Measurements from ENCODE around the gene POLR3H. TPM values are rescaled to one million over a fixed set of nuclear protein-coding genes. Genes with fewer than 3 reads are reported as not detected.

POLR3H gene
- total and polyA plus RNA-seq, 10 donors: 12.6 to 30.9 (median 19.3) TPM

- intact Hi-C loops (cut with DNase I; ENCODE audit: low total_unique reads): no loop called here
- DNase-seq: no peak
- H3K9me3 ChIP-seq: no peaks in the 10 kb centered on the region
- WGBS, 5 donors: 77 to 93% (median 87%) methylated on average over 8 of the region's 8 CpGs
- no peak for TF ChIP-seq POLR2AphosphoS5 (IDR thresholded peaks at IDR 0.05)
- TF ChIP-seq, protein P1, sequence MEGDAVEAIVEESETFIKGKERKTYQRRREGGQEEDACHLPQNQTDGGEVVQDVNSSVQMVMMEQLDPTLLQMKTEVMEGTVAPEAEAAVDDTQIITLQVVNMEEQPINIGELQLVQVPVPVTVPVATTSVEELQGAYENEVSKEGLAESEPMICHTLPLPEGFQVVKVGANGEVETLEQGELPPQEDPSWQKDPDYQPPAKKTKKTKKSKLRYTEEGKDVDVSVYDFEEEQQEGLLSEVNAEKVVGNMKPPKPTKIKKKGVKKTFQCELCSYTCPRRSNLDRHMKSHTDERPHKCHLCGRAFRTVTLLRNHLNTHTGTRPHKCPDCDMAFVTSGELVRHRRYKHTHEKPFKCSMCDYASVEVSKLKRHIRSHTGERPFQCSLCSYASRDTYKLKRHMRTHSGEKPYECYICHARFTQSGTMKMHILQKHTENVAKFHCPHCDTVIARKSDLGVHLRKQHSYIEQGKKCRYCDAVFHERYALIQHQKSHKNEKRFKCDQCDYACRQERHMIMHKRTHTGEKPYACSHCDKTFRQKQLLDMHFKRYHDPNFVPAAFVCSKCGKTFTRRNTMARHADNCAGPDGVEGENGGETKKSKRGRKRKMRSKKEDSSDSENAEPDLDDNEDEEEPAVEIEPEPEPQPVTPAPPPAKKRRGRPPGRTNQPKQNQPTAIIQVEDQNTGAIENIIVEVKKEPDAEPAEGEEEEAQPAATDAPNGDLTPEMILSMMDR (IDR thresholded peaks at IDR 0.05 in 8 of 11, conservative IDR thresholded peaks at IDR 0.05 in 3 of 11): no peak
- TF ChIP-seq POLR2A (IDR thresholded peaks at IDR 0.05): no peak
- no peak overlapping the region for H3K4me3 ChIP-seq
- peaks cover 0 to 40% (median 8%) of the 10 kb centered on the region in 7 donors for H3K27me3 ChIP-seq (replicated peaks in 1 of 7)
- H3K4me1 ChIP-seq: peaks cover 0 to 5% (median 0%) of the 10 kb centered on the region in 6 donors
- no peaks in the 10 kb centered on the region for H3K36me3 ChIP-seq
- H3K27ac ChIP-seq: no peak overlapping the region
These were observed 20.3 kb upstream of the POLR3H start for GRCh38 chr22:41564563-41564962.

GRCh38 chr22:41563051-41563711, 18.9 kb upstream of the POLR3H start:
- Histone ChIP-seq H3K27ac (no peak overlapping the region), H3K4me1 (peaks cover 0 to 5% (median 0%) of the 10 kb centered on the region in 6 donors), H3K9me3 (no peaks in the 10 kb centered on the region), H3K36me3 (no peaks in the 10 kb centered on the region), H3K4me3 (no peak overlapping the region), H3K27me3 (replicated peaks in 1 of 7) (peaks cover 0 to 54% (median 8%) of the 10 kb centered on the region in 7 donors)
- no peak for DNase-seq
- WGBS, 5 donors: 57 to 68% (median 60%) methylated on average over 10 of the region's 10 CpGs
- TF ChIP-seq, protein P1 (IDR thresholded peaks at IDR 0.05 in 8 of 11, conservative IDR thresholded peaks at IDR 0.05 in 3 of 11): no peak
- TF ChIP-seq POLR2A (IDR thresholded peaks at IDR 0.05): no peak
- no peak for TF ChIP-seq POLR2AphosphoS5 (IDR thresholded peaks at IDR 0.05)
- intact Hi-C loops (cut with DNase I; ENCODE audit: low total_unique reads): no loop called here

DNA sequence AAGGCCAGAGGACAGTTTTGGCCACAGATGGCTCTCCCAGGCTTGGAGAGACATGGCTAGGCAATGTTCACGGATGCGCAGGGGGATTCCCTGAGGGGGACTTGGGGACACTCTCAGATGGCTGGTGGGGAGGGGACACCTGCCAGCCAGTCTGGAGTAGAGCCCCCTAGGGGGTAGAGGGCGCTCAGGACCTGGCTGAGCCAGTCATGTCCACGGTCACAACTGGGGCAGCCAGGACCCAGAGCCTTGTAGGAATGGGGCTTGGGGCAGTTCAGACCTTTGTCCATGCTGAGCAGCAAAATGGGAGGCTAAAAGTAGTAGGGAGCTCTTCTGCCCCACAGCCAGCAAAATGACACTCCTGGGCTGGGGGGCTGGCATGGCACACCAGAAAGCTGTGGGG, 18.2 kb upstream of the POLR3H start:
- DNase-seq: no peak
- no peaks in the 10 kb centered on the region for H3K9me3 ChIP-seq
- WGBS, 5 donors: 69 to 83% (median 77%) methylated on average over 4 of the region's 4 CpGs
- H3K4me3 ChIP-seq: no peak overlapping the region
- no peak overlapping the region for H3K27ac ChIP-seq
- H3K4me1 ChIP-seq: peaks cover 0 to 5% (median 0%) of the 10 kb centered on the region in 6 donors
- intact Hi-C loops (cut with DNase I; ENCODE audit: low total_unique reads): no loop called here
- H3K27me3 ChIP-seq (replicated peaks in 1 of 7): peaks cover 0 to 61% (median 11%) of the 10 kb centered on the region in 7 donors
- TF ChIP-seq POLR2A (IDR thresholded peaks at IDR 0.05) (no peak), POLR2AphosphoS5 (IDR thresholded peaks at IDR 0.05) (no peak)
- TF ChIP-seq, protein P1 (IDR thresholded peaks at IDR 0.05 in 8 of 11, conservative IDR thresholded peaks at IDR 0.05 in 3 of 11): no peak
- H3K36me3 ChIP-seq: no peaks in the 10 kb centered on the region

DNA sequence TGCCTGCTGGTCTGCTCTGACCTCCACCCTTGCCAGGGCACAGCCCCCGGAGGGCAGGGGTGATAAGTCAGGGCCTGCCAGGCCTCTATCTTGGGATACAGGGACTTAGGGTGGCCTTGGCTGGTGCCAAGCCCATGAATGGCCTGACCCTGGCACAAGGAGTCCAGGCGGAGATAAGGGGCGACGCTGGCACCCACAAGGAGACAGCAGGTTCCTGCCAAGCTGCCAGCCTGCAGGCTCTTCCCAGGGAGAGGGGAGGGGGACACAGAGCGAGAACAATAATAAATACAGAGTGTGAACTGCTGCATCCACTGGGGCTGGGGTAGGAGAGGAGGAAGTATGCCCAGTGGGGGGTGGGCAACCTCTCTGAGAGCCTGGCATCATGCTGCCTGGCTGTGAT, 17.5 kb upstream of the POLR3H start:
- Histone ChIP-seq H3K9me3 (no peaks in the 10 kb centered on the region), H3K27ac (no peak overlapping the region), H3K4me3 (no peak overlapping the region), H3K27me3 (replicated peaks in 1 of 7) (peaks cover 0 to 68% (median 13%) of the 10 kb centered on the region in 7 donors), H3K4me1 (peaks cover 0 to 5% (median 0%) of the 10 kb centered on the region in 6 donors), H3K36me3 (no peaks in the 10 kb centered on the region)
- no peak for DNase-seq
- WGBS, 5 donors: 68 to 82% (median 72%) methylated on average over 5 of the region's 5 CpGs
- intact Hi-C loops (cut with DNase I; ENCODE audit: low total_unique reads): no loop called here
- TF ChIP-seq, protein P1 (IDR thresholded peaks at IDR 0.05 in 8 of 11, conservative IDR thresholded peaks at IDR 0.05 in 3 of 11): no peak
